Activated naive CD4-positive, alpha-beta T cell treated with Interleukin-2 at 50 U/mL for 16 hours (primary cell): ENCODE results near the gene FBXL19.

Source experiments
- DNase-seq: peaks from one replicate; pipeline ENCODE4 v3.0.0-alpha.2; 2020

Gene FBXL19

GRCh38 chr16:30894540-30895368, 28.6 kb upstream of the FBXL19 start:
- DNase-seq: no peak

- no peak for DNase-seq
Observed at GRCh38 chr16:30895627-30896260, 27.6 kb upstream of the FBXL19 start.

- no peak for DNase-seq
Observed at GRCh38 chr16:30896261-30896888, 27.0 kb upstream of the FBXL19 start, which contains the start of gene CTF1. TSS of gene CTF1 (plus strand) at chr16:30896614. CDS start at chr16:30896644, 30 bp downstream.

- DNase-seq: peak; percentile 83
Observed at GRCh38 chr16:30896889-30897733, 26.3 kb upstream of the FBXL19 start.

GRCh38 chr16:30899794-30900193, 23.6 kb upstream of the FBXL19 start:
- no peak for DNase-seq

- DNase-seq: no peak
Observed at GRCh38 chr16:30900588-30900987, 22.8 kb upstream of the FBXL19 start.

- no peak for DNase-seq
Observed at GRCh38 chr16:30901201-30902028, 22.0 kb upstream of the FBXL19 start.

- DNase-seq: peak; percentile 58
Observed at GRCh38 chr16:30902029-30902972, 21.1 kb upstream of the FBXL19 start.

- DNase-seq: no peak
Observed at GRCh38 chr16:30903002-30903401, 20.4 kb upstream of the FBXL19 start.

GRCh38 chr16:30903596-30903995, 19.8 kb upstream of the FBXL19 start:
- DNase-seq: no peak

GRCh38 chr16:30904114-30904780, 19.1 kb upstream of the FBXL19 start:
- DNase-seq: no peak

- DNase-seq: no peak
Observed at GRCh38 chr16:30907064-30907463, 16.3 kb upstream of the FBXL19 start.

- no peak for DNase-seq
Observed at GRCh38 chr16:30910427-30911029, 12.8 kb upstream of the FBXL19 start.

- no peak for DNase-seq
Observed at GRCh38 chr16:30912794-30913412, 10.5 kb upstream of the FBXL19 start.

- DNase-seq: no peak
Observed at GRCh38 chr16:30914830-30915229, 8.5 kb upstream of the FBXL19 start.

- no peak for DNase-seq
Observed at GRCh38 chr16:30918614-30919013, 4.8 kb upstream of the FBXL19 start.

- DNase-seq: no peak
Observed at GRCh38 chr16:30920891-30921290, 2.5 kb upstream of the FBXL19 start.

GRCh38 chr16:30921459-30921747, 2.0 kb upstream of the FBXL19 start:
- DNase-seq: no peak

- peak; percentile 89 for DNase-seq
Observed at GRCh38 chr16:30921748-30922419, 1.5 kb upstream of the FBXL19 start.
